IgD-negative memory B cell (primary cell): ENCODE results near the gene EMC8. TPM values are rescaled to one million over a fixed set of nuclear protein-coding genes. Genes with fewer than 3 reads are reported as not detected.

Experiments used
- H3K27ac Mint-ChIP-seq, 3 donors: one replicate each; pipeline ENCODE4 v1.8.0; 2020 to 2022; ENCODE audit warnings: mild to moderate bottlenecking in 3 of 3, mixed read lengths in 3 of 3, moderate library complexity in 1 of 3
- H3K27me3 Mint-ChIP-seq: one replicate; pipeline ENCODE4 v1.8.0; 2021; ENCODE audit warnings: mixed read lengths
- H3K36me3 Mint-ChIP-seq: one replicate; pipeline ENCODE4 v1.8.0; 2020; ENCODE audit warnings: mild to moderate bottlenecking, mixed read lengths
- H3K4me1 Mint-ChIP-seq, 3 donors: one replicate each; pipeline ENCODE4 v1.8.0; 2020 to 2022; ENCODE audit warnings: mixed read lengths in 3 of 3, mild to moderate bottlenecking in 1 of 3
- H3K4me3 Mint-ChIP-seq, 4 donors: one replicate each; pipeline ENCODE4 v1.8.0; 2020 to 2022; ENCODE audit warnings: mild to moderate bottlenecking in 4 of 4, mixed read lengths in 4 of 4, moderate library complexity in 3 of 4
- H3K9me3 Mint-ChIP-seq, 3 donors: one replicate each; pipeline ENCODE4 v1.8.0; 2020 to 2021; ENCODE audit warnings: mixed read lengths in 3 of 3, mild to moderate bottlenecking in 1 of 3
- polyA plus RNA-seq: library from polyadenylated mRNA; unstranded; fragments of 300-500 nt; fragmentation: Illumina TruSeq; gene quantifications from one replicate; pipeline ENCODE4 v1.2.3, GENCODE V29; 2021

Gene EMC8
- polyA plus RNA-seq, 1 donor from 2014 or later, result 28.3 TPM

DNA sequence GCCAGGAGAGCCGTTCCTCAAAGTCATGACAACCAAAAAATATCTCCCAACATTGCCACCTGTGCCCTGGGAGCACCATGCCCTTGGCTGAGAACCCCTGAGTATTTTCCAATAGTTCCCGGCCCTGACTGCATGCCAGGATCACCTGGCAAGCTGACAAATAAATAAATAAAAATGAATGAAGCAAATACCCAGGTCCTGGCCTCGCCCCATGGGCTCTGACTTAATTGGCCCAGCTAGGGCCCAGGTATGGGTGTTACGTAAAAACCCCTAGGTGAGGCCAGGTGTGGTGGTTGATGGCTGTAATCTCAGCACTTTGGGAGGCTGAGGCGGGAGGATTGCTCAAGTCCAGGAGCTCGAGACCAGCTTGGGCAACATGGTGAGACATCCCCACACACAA lies 45.8 kb downstream of the EMC8 start:
- peaks cover 2% of the 10 kb centered on the region for H3K36me3 Mint-ChIP-seq
- peaks cover 7% of the 10 kb centered on the region for H3K27me3 Mint-ChIP-seq
- H3K27ac Mint-ChIP-seq, result peak overlapping the region in 2 of 3 donors; percentile 69 to 99
- peaks cover 0 to 2% (median 0%) of the 10 kb centered on the region in 3 donors for H3K9me3 Mint-ChIP-seq
- peak overlapping the region in 2 of 4 donors; percentile 88 to 95 for H3K4me3 Mint-ChIP-seq
- H3K4me1 Mint-ChIP-seq, result peaks cover 55 to 63% (median 63%) of the 10 kb centered on the region in 3 donors

DNA sequence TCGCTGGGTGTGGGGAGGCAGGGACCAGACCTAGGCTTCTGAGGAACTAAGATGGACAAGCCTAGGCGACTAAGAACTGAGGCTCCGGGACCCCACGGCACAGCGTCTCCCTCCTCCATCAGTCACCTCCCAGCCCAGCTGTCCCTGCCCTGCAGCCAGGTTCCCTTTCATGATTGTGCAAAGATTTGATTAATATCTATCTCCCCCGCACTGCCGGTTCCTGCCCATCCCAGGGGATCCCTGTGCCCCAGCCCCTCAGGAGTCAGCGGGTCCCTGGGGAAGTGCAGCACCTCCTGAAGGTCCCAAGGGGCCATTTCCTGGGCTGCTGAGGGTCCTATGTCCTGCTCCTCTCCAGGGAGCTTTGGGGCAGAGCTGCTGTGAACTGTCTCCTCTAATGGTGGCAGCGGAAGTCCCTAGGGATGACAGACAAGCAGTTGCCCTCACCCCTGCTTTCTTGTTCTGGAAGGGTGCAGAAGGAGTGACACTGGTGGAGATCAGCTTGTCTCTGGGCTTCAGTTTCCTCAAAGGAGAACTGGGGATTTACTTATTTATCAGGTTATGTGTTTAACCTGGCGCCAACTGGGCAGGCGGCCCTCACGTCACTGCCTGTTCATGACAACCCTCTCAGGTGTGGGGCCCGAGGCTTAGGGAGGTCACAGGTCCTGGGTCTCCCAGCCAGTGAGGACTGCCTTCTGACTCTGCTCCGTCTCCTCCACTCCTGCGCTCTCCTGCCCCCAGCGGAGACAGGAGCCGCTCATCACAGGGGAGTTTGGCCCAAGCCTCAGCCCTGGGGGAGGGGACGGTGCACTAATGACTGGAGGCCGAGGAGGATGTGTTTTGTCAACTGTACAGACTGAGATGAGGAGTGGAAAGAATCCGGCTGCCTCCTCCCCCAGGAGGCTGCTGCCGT lies 46.6 kb downstream of the EMC8 start:
- peaks cover 0 to 2% (median 0%) of the 10 kb centered on the region in 3 donors for H3K9me3 Mint-ChIP-seq
- peaks cover 4% of the 10 kb centered on the region for H3K36me3 Mint-ChIP-seq
- peaks cover 7% of the 10 kb centered on the region for H3K27me3 Mint-ChIP-seq
- H3K4me1 Mint-ChIP-seq, result peaks cover 52 to 61% (median 60%) of the 10 kb centered on the region in 3 donors
- H3K27ac Mint-ChIP-seq, result peak overlapping the region; percentile 35 to 99 (median 69)
- H3K4me3 Mint-ChIP-seq, result peak overlapping the region; percentile 30 to 93 (median 86)

DNA sequence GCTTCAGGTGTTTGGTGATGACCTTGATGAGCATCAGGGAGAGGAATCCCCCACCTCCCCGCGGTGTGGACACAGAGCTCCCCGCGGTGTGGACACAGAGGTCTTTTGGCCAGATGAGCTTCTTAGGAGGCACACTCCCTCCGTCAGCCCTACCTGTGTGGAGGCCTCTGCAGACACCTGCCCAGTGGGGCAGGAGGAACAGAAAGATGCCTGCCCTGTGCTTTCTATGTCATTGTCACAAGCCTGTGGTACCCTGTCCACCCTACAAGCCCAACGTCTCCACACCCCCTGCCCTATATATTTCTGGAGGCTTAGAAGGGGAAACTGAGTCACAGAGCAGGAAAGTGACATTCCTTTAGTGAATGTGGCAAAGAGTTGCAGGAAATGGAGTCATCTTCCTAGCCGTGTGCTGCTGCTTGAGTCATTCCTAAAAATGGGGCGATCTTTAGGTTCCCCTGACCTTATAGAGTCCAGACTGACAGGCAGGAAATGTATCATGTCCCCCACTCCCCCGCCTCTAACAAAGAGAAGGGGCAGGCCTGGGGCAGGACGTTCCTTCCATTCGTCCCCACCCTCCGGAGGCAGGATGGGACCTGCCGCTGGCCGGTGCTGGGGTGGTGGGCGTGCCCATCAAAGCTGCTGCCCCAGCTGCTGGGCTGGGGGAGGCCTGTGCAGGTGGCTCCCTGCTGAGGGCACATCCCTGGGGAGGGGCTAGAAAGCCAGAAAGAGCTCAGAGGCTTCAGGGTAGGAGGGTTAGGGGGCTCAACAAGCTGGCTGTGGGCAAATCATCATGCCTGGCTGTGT lies 47.4 kb downstream of the EMC8 start:
- Mint-ChIP-seq H3K4me3 (peak overlapping the region; percentile 75 to 93 (median 86)), H3K27me3 (peaks cover 7% of the 10 kb centered on the region), H3K4me1 (peaks cover 54 to 60% (median 58%) of the 10 kb centered on the region in 3 donors), H3K27ac (peak overlapping the region in 2 of 3 donors; percentile 24 to 99), H3K36me3 (peaks cover 4% of the 10 kb centered on the region), H3K9me3 (peaks cover 0 to 2% (median 0%) of the 10 kb centered on the region in 3 donors)

DNA sequence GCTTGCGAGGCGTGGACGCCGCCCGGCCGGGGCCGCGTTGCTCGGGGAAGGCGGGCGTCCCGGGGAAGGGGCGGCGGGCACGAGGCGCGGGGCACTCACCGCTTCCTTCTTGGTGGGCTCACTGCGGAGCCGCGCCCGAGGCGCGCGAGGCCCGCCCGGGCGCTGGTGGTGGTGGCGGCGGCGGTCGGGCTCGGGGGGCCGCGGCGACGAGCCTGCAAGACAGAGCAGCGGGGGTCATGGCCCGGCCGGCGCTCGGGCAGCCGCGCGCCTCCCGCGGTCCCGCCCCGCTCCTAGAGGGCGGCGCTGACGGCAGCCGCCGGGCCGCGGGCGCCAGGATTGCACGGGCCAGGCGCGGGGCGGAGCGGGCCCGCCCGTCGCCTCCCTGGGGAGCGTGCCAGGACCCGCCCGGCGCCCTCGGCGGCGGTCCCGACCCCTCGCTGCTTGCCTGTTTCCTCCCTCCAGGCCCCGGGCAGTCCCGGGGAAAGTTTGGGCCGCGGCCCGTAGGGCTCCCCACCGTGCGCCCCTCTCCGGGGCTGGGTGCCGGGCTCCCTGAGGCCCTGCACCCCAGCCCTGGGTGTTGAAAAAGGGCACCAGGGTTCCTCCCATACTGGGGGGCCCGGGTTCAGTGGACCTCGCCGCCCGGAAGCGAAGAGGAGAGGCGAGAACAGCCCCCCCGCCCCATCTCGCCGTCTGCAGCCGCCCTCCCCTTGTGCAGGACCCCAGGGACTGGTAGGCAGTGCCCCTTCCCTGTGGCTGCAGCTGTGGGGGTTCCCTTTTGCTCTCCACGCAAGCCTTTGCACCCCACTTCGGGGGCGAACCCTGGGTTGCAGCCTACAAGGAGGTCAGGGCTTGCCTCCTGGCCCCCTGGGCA lies 48.3 kb downstream of the EMC8 start, which contains the start of gene C16orf74:
Gene C16orf74 (minus strand): TSS at position 270 of the 871 bp plus-strand sequence. CDS start 15,879 bp downstream, outside the sequence.
- Mint-ChIP-seq H3K4me3 (peak within 1 kb of the TSS; percentile 86 to 99 (median 92)), H3K4me1 (peaks cover 50 to 58% (median 55%) of the 10 kb centered on the region in 3 donors), H3K9me3 (peaks cover 0 to 2% (median 0%) of the 10 kb centered on the region in 3 donors), H3K27ac (peak within 1 kb of the TSS; percentile 73 to 99 (median 78)), H3K27me3 (peaks cover 7% of the 10 kb centered on the region), H3K36me3 (peaks cover 4% of the 10 kb centered on the region)

DNA sequence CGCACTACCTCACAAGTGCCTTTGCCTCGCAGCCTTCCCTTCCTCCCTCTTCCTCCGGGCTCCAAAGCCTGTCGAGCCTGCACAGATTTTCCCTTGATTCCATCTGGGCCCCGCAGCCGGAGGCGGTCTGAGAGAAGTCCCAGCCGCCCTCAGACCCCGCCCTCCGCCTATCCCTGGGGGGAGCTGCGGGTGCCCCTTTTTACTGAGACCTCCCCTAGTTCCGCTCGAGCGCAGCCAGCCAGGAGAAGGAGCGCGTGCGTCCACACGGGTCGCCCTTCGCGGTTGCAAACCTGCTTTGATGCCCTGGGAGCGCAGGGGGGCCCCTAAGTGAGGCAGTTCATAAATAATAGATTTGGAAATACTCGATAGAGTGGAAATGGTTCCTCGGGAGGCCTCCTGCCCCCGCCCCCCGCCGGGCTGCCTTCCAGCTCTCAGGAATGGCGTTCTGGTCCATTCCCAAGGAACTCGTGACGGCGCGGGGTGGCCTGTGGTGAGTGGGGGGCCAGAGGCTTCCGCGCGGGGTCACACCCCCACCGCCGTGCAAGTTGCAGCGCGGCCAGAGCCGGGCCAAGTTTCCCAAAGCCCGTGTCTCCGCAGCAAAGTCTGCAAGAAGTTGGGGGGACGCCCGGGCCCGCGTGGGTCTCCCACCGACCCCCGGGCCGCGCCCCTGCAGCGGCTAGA lies 49.1 kb downstream of the EMC8 start:
- H3K27me3 Mint-ChIP-seq, result peaks cover 7% of the 10 kb centered on the region

DNA sequence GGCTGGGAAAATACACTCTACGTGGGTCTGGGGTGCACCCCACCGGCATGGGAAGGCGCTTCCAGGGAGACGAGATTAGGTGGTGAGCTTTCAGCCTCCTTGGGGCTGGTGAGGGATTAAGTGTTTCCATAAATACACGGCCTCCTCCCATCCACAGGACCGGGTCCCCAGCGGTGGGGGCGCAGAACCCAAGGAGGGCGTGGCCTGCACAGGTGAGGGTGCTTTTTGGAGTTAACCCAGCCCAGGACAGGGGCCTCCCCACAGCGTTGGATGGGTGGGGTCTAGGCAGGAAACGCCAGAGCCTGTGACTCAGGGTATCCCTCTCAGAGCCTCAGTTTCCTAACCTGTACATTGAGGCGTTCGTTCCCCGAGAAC lies 49.6 kb downstream of the EMC8 start:
- Mint-ChIP-seq H3K27ac (peak overlapping the region in 1 of 3 donors; percentile 83), H3K9me3 (peaks cover 0 to 2% (median 0%) of the 10 kb centered on the region in 3 donors), H3K27me3 (peaks cover 7% of the 10 kb centered on the region), H3K36me3 (peaks cover 4% of the 10 kb centered on the region), H3K4me3 (peak overlapping the region; percentile 86 to 99 (median 92)), H3K4me1 (peaks cover 49 to 53% (median 53%) of the 10 kb centered on the region in 3 donors)

More for the DNA sequence above, 49.1 kb downstream of the EMC8 start:
- Mint-ChIP-seq H3K4me1 (peaks cover 49 to 56% (median 55%) of the 10 kb centered on the region in 3 donors), H3K36me3 (peaks cover 4% of the 10 kb centered on the region), H3K4me3 (peak overlapping the region; percentile 86 to 99 (median 92)), H3K27ac (peak overlapping the region; percentile 73 to 83 (median 78)), H3K9me3 (peaks cover 0 to 2% (median 0%) of the 10 kb centered on the region in 3 donors)

DNA sequence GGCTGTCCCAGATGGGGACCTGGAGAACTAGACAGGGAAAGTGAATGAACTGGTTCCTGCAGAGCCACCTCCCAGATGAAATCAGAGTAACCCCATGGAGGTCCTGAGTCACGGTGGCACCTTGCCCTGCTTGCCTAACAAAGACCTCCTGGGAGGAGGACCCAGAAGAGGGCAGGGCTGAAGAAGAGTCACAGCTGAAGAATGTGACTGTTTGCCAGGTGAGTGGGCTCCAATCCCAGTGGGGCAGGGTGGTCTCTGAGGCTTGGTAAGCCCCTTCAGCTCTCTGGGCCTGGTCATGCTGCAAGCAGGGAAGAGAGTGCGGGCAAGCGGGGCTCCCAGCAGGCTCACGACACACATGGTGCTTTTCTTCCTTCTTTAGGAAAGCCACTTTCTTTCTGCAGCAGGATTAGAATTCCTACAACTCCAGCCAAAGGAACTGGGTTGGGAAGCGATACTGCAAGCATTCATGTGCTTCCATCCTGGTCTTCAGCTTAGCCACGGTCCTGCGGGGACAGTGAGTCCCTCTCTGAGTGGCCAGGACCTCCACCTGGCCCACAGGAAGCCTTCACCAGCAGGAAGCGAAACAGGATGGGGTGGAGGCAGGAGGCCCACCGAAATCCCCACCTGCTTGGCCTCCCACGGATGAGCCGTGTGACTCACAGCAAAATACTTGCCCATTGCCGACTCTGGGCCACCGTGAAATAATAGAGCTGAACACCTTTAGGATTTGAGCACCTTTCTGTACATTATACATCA lies 52.7 kb downstream of the EMC8 start:
- H3K4me1 Mint-ChIP-seq, result peaks cover 19 to 32% (median 24%) of the 10 kb centered on the region in 3 donors
- H3K4me3 Mint-ChIP-seq, result peak overlapping the region; percentile 15 to 87 (median 66)
- peaks cover 0 to 2% (median 0%) of the 10 kb centered on the region in 3 donors for H3K9me3 Mint-ChIP-seq
- H3K27ac Mint-ChIP-seq, result peak overlapping the region in 1 of 3 donors; percentile 59
- H3K36me3 Mint-ChIP-seq, result peaks cover 12% of the 10 kb centered on the region
- H3K27me3 Mint-ChIP-seq, result peaks cover 3% of the 10 kb centered on the region

DNA sequence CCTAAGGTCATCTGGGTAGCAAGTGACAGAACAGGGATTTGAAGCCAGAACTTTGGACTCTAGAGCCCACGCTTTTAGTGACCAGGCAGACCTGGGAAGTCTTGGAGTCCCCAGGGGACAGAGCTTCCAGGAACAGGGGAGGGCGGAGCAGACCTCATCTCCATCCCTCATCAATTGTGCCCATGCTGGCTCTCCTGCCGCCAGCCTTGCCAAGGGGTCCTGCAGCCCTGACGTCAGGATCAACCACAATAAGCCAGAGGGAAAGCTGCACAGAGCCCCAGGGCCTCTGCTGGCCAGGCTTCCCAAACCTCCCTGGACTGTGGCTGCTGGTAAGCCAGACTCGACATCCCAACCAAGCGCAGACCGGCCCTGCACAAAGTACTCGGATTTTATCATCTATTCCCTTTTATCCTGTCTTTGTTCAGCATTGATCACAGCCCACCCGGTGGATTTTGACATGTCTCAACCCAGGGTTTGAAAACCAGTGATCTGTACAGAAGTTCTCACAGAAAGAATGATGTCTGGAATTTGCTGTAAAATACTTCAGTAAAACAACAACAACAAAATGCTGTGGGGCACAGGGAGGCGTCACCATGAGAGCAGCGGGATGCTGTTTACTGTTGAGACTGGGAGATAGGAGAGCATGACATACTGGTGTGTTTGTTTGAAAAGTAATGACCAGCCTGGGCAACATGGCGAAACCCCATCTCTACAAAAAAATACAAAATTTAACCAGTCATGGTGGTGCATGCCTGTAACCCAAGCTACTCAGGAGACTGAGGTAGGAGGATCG lies 60.2 kb downstream of the EMC8 start:
- peaks cover 13% of the 10 kb centered on the region for H3K36me3 Mint-ChIP-seq
- H3K27ac Mint-ChIP-seq, result no peak overlapping the region
- no peaks in the 10 kb centered on the region for H3K9me3 Mint-ChIP-seq
- peak overlapping the region in 1 of 4 donors; percentile 31 for H3K4me3 Mint-ChIP-seq
- H3K4me1 Mint-ChIP-seq, result peaks cover 13 to 22% (median 16%) of the 10 kb centered on the region in 3 donors
- H3K27me3 Mint-ChIP-seq, result no peaks in the 10 kb centered on the region

DNA sequence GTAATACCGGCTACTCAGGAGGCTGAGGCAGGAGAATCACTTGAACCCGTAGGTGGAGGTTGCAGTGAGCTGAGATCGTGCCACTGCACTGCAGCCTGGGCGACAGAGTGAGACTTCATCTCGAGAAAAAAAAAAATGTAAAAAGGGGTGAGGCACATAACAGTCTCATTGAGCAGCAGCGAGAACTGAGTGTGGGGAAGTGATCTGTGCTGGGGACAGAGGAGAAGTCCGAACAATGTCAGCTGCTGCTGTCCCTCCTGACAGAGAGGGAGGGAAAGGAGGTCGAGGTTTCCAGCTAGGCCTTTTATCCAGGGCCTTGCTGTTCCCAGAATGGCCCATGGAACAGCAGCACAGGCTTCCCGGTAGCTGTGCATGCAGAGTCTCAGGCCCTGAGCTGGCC lies 62.4 kb downstream of the EMC8 start:
- Mint-ChIP-seq H3K4me1 (peaks cover 13 to 16% (median 15%) of the 10 kb centered on the region in 3 donors), H3K27me3 (no peaks in the 10 kb centered on the region), H3K36me3 (peaks cover 9% of the 10 kb centered on the region), H3K9me3 (no peaks in the 10 kb centered on the region), H3K4me3 (peak overlapping the region in 1 of 4 donors; percentile 49), H3K27ac (no peak overlapping the region)

DNA sequence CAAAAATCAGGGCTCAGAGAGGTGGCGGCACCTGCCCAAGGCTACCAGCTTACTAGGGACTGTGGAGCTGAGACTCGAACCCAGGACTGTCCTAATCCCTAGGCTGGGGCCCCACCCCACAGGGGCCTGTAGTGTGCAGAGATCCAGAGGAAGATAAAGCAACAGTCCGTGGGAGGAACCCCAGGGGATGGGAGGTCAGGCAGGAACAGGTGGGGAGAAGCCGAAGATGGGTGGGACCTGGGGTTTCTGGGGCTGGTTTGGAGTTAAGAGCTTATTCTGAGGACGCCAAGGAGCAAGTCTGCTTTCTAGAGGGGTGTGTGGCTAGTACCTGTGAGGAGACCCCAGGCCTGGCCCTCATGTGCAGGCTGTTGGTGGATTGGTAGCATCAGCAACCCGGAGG lies 63.4 kb downstream of the EMC8 start:
- no peaks in the 10 kb centered on the region for H3K9me3 Mint-ChIP-seq
- peak overlapping the region; percentile 63 to 86 (median 84) for H3K27ac Mint-ChIP-seq
- peaks cover 13 to 18% (median 16%) of the 10 kb centered on the region in 3 donors for H3K4me1 Mint-ChIP-seq
- peak overlapping the region in 3 of 4 donors; percentile 63 to 90 (median 85) for H3K4me3 Mint-ChIP-seq
- no peaks in the 10 kb centered on the region for H3K27me3 Mint-ChIP-seq
- peaks cover 12% of the 10 kb centered on the region for H3K36me3 Mint-ChIP-seq

DNA sequence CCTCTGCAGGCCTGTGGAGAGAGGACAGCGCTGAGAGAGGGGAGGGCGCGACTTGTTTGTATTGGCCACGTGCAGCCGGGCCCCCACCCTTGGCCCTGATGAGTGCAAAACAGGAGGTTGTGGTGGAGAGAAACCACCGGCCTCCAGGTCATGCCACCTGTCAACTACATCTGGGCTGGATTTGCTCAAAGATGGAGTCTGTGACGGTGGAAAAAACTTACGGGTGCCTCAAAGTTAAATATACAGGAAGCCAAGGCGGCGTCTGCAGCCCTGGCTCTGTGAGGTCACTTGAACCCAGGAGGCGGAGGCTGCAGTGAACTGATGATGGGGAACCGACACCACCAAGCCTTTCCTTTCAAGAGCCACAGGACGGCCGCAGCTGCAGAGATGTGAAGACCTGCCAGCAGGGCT lies 64.1 kb downstream of the EMC8 start:
- H3K4me1 Mint-ChIP-seq, result peaks cover 13 to 18% (median 16%) of the 10 kb centered on the region in 3 donors
- H3K4me3 Mint-ChIP-seq, result peak overlapping the region; percentile 59 to 90 (median 74)
- H3K9me3 Mint-ChIP-seq, result no peaks in the 10 kb centered on the region
- H3K27me3 Mint-ChIP-seq, result no peaks in the 10 kb centered on the region
- H3K27ac Mint-ChIP-seq, result peak overlapping the region; percentile 46 to 86 (median 84)
- H3K36me3 Mint-ChIP-seq, result peaks cover 13% of the 10 kb centered on the region

DNA sequence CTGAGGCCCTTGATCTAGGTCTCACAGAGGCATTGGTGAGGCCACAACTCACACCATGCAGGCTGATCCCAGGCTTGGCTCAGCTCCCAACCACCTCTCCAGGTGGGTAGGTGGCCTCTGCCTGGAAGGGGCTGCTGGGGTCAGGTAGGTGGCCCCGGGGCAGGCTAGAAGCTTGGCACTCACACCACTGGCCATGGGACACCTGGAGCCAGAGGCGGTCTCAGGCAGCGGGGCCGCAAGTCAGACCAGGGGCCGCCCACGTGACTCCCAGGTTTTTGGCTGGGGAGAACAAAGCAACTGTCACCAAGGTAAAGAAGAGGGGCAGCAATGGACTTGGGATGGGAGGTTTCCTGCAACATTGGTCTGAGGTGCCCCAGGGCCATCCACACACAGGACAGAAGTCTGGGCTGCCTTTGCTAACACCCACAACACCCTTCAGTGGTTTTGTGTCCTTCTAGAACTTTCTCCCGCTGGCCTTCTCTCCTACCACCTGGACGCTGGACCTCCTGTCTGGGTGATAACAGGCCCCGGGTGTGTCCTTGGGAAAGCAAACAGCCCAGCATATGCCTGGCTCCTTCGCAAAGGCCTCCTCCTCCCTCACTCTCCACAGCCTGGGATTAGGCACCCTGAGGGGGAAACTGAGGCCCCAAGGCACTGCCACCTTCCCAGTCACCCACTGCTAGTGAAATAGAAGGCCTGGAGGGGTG lies 64.9 kb downstream of the EMC8 start:
- H3K36me3 Mint-ChIP-seq, result peaks cover 11% of the 10 kb centered on the region
- H3K27me3 Mint-ChIP-seq, result no peaks in the 10 kb centered on the region
- no peaks in the 10 kb centered on the region for H3K9me3 Mint-ChIP-seq
- H3K27ac Mint-ChIP-seq, result no peak overlapping the region
- peaks cover 13 to 19% (median 16%) of the 10 kb centered on the region in 3 donors for H3K4me1 Mint-ChIP-seq
- peak overlapping the region in 1 of 4 donors; percentile 85 for H3K4me3 Mint-ChIP-seq
